ENCODE measurements around the gene ZNF385D.

- TF ChIP-seq POLR2A (IDR thresholded peaks at IDR 0.05) (no peak), CTCF (IDR thresholded peaks at IDR 0.05) (no peak), POLR2AphosphoS5 (IDR thresholded peaks at IDR 0.05) (no peak)
These were observed 28.7 kb downstream of the ZNF385D start for GRCh38 chr3:21722301-21722700.
